Left lung (tissue), 10 donors: ENCODE data around the gene KLF13. TPM values are rescaled to one million over a fixed set of nuclear protein-coding genes. Genes with fewer than 3 reads are reported as not detected.

Experiments
- ATAC-seq: fragments of 200-7000 bp; cut with Tn5 transposase; one replicate; pipeline ENCODE4 v1.9.1; 2020; ENCODE audit warnings: moderate library complexity
- DNase-seq, 4 donors: peaks; one replicate each; pipeline ENCODE4 v3.0.0-alpha.2; 2013 to 2020
- H3K27ac ChIP-seq, 2 donors: fragments of 200-600 bp; sonication (generic) in 1 of 2; one replicate each; pipeline versions ENCODE4 v1.5.0 to v1.8.0; 2020 to 2021
- H3K27me3 ChIP-seq, 2 donors: fragments of 200-600 bp; sonication (generic) in 1 of 2; one replicate each; pipeline versions ENCODE4 v1.5.0 to v1.8.0; 2020 to 2021
- H3K36me3 ChIP-seq, 2 donors: fragments of 200-600 bp; sonication (generic) in 1 of 2; one replicate each; pipeline versions ENCODE4 v1.5.0 to v1.8.0; 2020 to 2021
- H3K4me1 ChIP-seq, 2 donors: fragments of 200-600 bp; one replicate each; pipeline ENCODE4 v1.8.0; 2021
- H3K4me3 ChIP-seq, 2 donors: fragments of 200-600 bp; sonication (generic) in 1 of 2; one replicate each; pipeline versions ENCODE4 v1.5.0 to v1.8.0; 2020 to 2021; ENCODE audit warnings: mild to moderate bottlenecking in 1 of 2
- H3K9me3 ChIP-seq, 2 donors: fragments of 200-600 bp; sonication (generic) in 1 of 2; one replicate each; pipeline versions ENCODE4 v1.5.0 to v1.8.0; 2020 to 2021
- CTCF ChIP-seq, 2 donors: fragments of 200-600 bp; sonication (generic) in 1 of 2; IDR thresholded peaks; one replicate each; pipeline versions ENCODE4 v1.5.0 to v1.8.0; 2021; ENCODE audit warnings: antibody characterized with exemption in 2 of 2
- intact Hi-C, 2 donors: fragments of 100-400 bp; cut with DNase I; formaldehyde crosslinking; loops; one replicate each; pipeline versions ENCODE4 v1.11.2 to v1.14.2; 2022
- polyA plus RNA-seq, 6 donors: library from polyadenylated mRNA; unstranded; fragments of 120-200 nt; gene quantifications; one replicate each; pipeline ENCODE4 v1.2.1, GENCODE V29; 2013; ENCODE audit not compliant: insufficient read length in 6 of 6
- total RNA-seq, 2 donors: library from RNA; stranded (reverse); fragmentation: NEBNext Ultra II Directional; extraction: Animal tissue kit (Norgen Biotek cat#: 25700); gene quantifications; one replicate each; pipeline ENCODE4 v1.2.1, GENCODE V29; 2021
- donor health status: DM: no; HTN: yes; CAD: no.
- donor health status: DM: no; HTN: no; CAD: no.

KLF13 gene
- total and polyA plus RNA-seq, 8 donors, result 44.7 to 116 (median 61.4) TPM

- Histone ChIP-seq H3K27me3 (no peaks in the 10 kb centered on the region), H3K36me3 (peaks cover 0 to 2% of the 10 kb centered on the region in 2 donors), H3K27ac (no peak overlapping the region), H3K4me3 (no peak overlapping the region), H3K9me3 (no peaks in the 10 kb centered on the region), H3K4me1 (peaks cover 20 to 39% of the 10 kb centered on the region in 2 donors)
- no peak for DNase-seq
- no peak for TF ChIP-seq CTCF (IDR thresholded peaks at IDR 0.05)
- intact Hi-C loops, result no loop called here
- no peak for ATAC-seq
Observed at GRCh38 chr15:31401282-31401681, 74.6 kb downstream of the KLF13 start.

GRCh38 chr15:31402003-31402402 lies 75.4 kb downstream of the KLF13 start:
- Histone ChIP-seq H3K4me1 (peaks cover 20 to 41% of the 10 kb centered on the region in 2 donors), H3K4me3 (no peak overlapping the region), H3K27me3 (no peaks in the 10 kb centered on the region), H3K36me3 (peaks cover 0 to 2% of the 10 kb centered on the region in 2 donors), H3K9me3 (no peaks in the 10 kb centered on the region), H3K27ac (no peak overlapping the region)
- TF ChIP-seq CTCF (IDR thresholded peaks at IDR 0.05), result no peak
- no peak for ATAC-seq
- no peak for DNase-seq
- intact Hi-C loops, result no loop called here

GRCh38 chr15:31402511-31403056 lies 75.9 kb downstream of the KLF13 start:
- Histone ChIP-seq H3K27ac (no peak overlapping the region), H3K36me3 (peaks cover 0 to 2% of the 10 kb centered on the region in 2 donors), H3K4me3 (no peak overlapping the region), H3K4me1 (peaks cover 16 to 36% of the 10 kb centered on the region in 2 donors), H3K9me3 (no peaks in the 10 kb centered on the region), H3K27me3 (no peaks in the 10 kb centered on the region)
- DNase-seq (peak in 1 of 4 donors; percentile 16), ATAC-seq (peak; percentile 44)
- TF ChIP-seq CTCF (IDR thresholded peaks at IDR 0.05), result no peak
- intact Hi-C loops, result no loop called here

- Histone ChIP-seq H3K27ac (no peak overlapping the region), H3K36me3 (peaks cover 0 to 2% of the 10 kb centered on the region in 2 donors), H3K4me3 (no peak overlapping the region), H3K27me3 (no peaks in the 10 kb centered on the region), H3K9me3 (no peaks in the 10 kb centered on the region), H3K4me1 (peaks cover 11 to 31% of the 10 kb centered on the region in 2 donors)
- TF ChIP-seq CTCF (IDR thresholded peaks at IDR 0.05), result no peak
- no peak for ATAC-seq
- DNase-seq, result no peak
- intact Hi-C loops, result no loop called here
Observed at GRCh38 chr15:31403096-31403495, 76.5 kb downstream of the KLF13 start.

GRCh38 chr15:31403606-31404005 lies 77.0 kb downstream of the KLF13 start:
- Histone ChIP-seq H3K4me3 (no peak overlapping the region), H3K36me3 (peaks cover 0 to 2% of the 10 kb centered on the region in 2 donors), H3K27ac (no peak overlapping the region), H3K27me3 (no peaks in the 10 kb centered on the region), H3K4me1 (peaks cover 6 to 26% of the 10 kb centered on the region in 2 donors), H3K9me3 (no peaks in the 10 kb centered on the region)
- intact Hi-C loops, result no loop called here
- DNase-seq (no peak), ATAC-seq (no peak)
- TF ChIP-seq CTCF (IDR thresholded peaks at IDR 0.05), result no peak
